ENCODE data around the gene UBLCP1.
"Not testable (repeated sequence)": the region's sequence is repeated elsewhere in the genome, so short reads cannot be mapped to it uniquely, and the experiment has no call there.

DNA sequence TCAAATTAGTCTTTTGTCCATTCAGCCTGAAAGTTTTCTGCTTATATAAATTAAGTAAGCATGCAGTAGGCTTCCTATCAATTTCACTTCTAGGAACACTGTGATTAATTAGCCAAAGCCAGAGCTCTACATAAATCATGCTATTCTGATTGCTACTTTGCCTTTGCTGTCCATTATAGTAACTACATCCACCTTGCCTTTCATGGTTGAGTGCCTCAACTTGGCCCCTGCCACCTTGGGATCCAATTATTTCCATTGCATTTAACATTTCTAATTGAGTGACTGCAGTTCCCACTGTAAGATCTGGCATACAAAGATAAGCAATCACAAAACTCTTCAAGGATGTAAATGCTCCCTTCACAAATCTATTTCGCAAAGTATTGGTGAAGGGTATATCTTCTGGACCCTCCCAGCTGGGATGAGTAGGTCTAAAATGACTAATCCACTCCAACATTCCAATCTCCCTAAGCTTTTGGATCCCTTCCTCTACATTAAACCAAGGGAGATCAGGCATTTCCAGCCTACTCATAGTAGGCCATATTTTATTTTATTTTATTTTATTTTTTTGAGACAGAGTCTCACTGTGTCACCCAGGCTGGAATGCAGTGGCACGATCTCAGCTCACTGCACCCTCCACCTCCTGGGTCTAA lies 27.1 kb upstream of the UBLCP1 start:
- TF ChIP-seq CTCF (IDR thresholded peaks at IDR 0.05; ENCODE audit: low read depth, low read length, poor library complexity, severe bottlenecking); EZH2phosphoT487 (IDR thresholded peaks at IDR 0.05; ENCODE audit: borderline replicate concordance, low read length): not testable (repeated sequence)

Measured in DOHH2 (cell line).